Psoas muscle (tissue), 8 donors: Measurements from ENCODE around the gene GPRC5A. TPM values are rescaled to one million over a fixed set of nuclear protein-coding genes. Genes with fewer than 3 reads are reported as not detected.
A peak's percentile ranks its signal among the peaks of the same experiment; 100 is the strongest.

Source experiments
- ATAC-seq, 4 donors: fragments of 200-7000 bp; cut with Tn5 transposase; one replicate each; pipeline ENCODE4 v1.9.1; 2020; ENCODE audit warnings: moderate library complexity in 3 of 4, mild to moderate bottlenecking in 2 of 4
- DNase-seq, 2 donors: peaks; one replicate each; pipeline ENCODE4 v3.0.0-alpha.2; 2020
- H3K27ac ChIP-seq: fragments of 200-600 bp; one replicate; pipeline ENCODE4 v1.8.0; 2022
- H3K27me3 ChIP-seq, 3 donors: fragments of 200-600 bp in 1 of 3; one replicate each; pipeline versions ENCODE4 v1.6.1 to v1.8.0; 2013 to 2022; ENCODE audit warnings: low read length in 2 of 3, mild to moderate bottlenecking in 2 of 3, moderate library complexity in 1 of 3; ENCODE audit not compliant: insufficient read depth in 3 of 3
- H3K36me3 ChIP-seq, 2 donors: fragments of 200-600 bp in 1 of 2; one replicate each; pipeline versions ENCODE4 v1.6.1 to v1.8.0; 2013 to 2022; ENCODE audit warnings: low read depth in 1 of 2, mild to moderate bottlenecking in 1 of 2, moderate library complexity in 1 of 2; ENCODE audit not compliant: insufficient read depth in 1 of 2
- H3K4me1 ChIP-seq: fragments of 200-600 bp; one replicate; pipeline ENCODE4 v1.8.0; 2022
- H3K4me3 ChIP-seq: fragments of 200-600 bp; one replicate; pipeline ENCODE4 v1.8.0; 2022; ENCODE audit warnings: mild to moderate bottlenecking
- H3K9me3 ChIP-seq: fragments of 200-600 bp; one replicate; pipeline ENCODE4 v1.8.0; 2022
- WGBS, 3 donors: extraction: QIAGEN DNeasy Blood & Tissue Kit; methylation state at CpG; one replicate each; pipeline versions ENCODE4 v1.1.6 to v1.1.7; 2013; 5-methylcytosine and 5-hydroxymethylcytosine counted together
- intact Hi-C, 2 donors: fragments of 100-400 bp; cut with DNase I; formaldehyde crosslinking; loops; one replicate each; pipeline versions ENCODE4 v1.11.0 to v1.14.2; 2022
- polyA plus RNA-seq, 3 donors: library from polyadenylated mRNA; stranded (reverse); fragments of 200-250 nt; gene quantifications; one replicate each; pipeline ENCODE4 v1.2.3, GENCODE V29; 2013
- total RNA-seq, 4 donors: library from RNA; stranded (reverse); fragmentation: NEBNext Ultra II Directional in 2 of 4; extraction: Animal tissue kit (Norgen Biotek cat#: 25700) in 2 of 4; gene quantifications; one replicate each; pipeline versions ENCODE4 v1.2.1 to v1.2.4, GENCODE V29; 2021 to 2023
- TF ChIP-seq, protein P1 (sequence below): fragments of 200-600 bp; IDR thresholded peaks from one replicate; pipeline ENCODE4 v1.8.0; 2022; ENCODE audit warnings: antibody characterized with exemption
- donor health status: healthy with polysubstance abuse.
- donor health status: DM: no; HTN: no; CAD: no; lungs with moderate emphysema.
- donor health status: Bipolar disorder and iron deficiency.
- donor health status: healthy.
- donor health status: DM: yes; HTN: yes; CAD: no.
- donor health status: DM: no; HTN: no; CAD: no.
- donor health status: DM: no; HTN: no; CAD: no.
- donor health status: DM: yes; HTN: yes; CAD: no.

The GPRC5A gene
- total and polyA plus RNA-seq, 7 donors = 0.09 to 0.99 (median 0.28) TPM

DNA sequence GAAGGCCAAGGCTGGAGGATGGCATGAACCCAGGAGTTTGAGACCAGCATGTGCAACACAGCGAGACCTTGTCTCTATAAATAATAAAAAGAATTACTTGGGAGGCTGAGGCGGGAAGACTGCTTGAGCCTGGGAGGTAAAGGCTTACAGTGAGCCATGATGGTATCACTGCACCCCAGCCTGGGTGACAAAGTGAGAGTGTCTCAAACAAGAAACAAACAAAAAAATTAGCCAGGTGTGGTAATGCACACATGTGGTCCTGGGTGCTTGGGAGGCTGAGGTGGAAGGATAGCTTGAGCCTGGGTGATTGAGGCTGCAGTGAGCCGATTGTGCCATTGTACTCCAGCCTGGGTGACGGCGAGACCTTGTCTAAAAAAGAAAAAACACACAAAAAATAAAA is 1.7 kb upstream of the GPRC5A start:
- H3K4me1 ChIP-seq = no peaks in the 10 kb centered on the region
- H3K36me3 ChIP-seq = no peaks in the 10 kb centered on the region
- ATAC-seq = no peak
- H3K27me3 ChIP-seq = peaks cover 0 to 28% (median 2%) of the 10 kb centered on the region in 3 donors
- H3K9me3 ChIP-seq = no peaks in the 10 kb centered on the region
- intact Hi-C loops = no loop called here
- TF ChIP-seq, protein P1, sequence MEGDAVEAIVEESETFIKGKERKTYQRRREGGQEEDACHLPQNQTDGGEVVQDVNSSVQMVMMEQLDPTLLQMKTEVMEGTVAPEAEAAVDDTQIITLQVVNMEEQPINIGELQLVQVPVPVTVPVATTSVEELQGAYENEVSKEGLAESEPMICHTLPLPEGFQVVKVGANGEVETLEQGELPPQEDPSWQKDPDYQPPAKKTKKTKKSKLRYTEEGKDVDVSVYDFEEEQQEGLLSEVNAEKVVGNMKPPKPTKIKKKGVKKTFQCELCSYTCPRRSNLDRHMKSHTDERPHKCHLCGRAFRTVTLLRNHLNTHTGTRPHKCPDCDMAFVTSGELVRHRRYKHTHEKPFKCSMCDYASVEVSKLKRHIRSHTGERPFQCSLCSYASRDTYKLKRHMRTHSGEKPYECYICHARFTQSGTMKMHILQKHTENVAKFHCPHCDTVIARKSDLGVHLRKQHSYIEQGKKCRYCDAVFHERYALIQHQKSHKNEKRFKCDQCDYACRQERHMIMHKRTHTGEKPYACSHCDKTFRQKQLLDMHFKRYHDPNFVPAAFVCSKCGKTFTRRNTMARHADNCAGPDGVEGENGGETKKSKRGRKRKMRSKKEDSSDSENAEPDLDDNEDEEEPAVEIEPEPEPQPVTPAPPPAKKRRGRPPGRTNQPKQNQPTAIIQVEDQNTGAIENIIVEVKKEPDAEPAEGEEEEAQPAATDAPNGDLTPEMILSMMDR = no peak
- H3K4me3 ChIP-seq = no peak overlapping the region
- no peak for DNase-seq
- H3K27ac ChIP-seq = no peak overlapping the region
- 94 to 95% (median 94%) methylated on average over 5 of the region's 5 CpGs for WGBS, 3 donors

DNA sequence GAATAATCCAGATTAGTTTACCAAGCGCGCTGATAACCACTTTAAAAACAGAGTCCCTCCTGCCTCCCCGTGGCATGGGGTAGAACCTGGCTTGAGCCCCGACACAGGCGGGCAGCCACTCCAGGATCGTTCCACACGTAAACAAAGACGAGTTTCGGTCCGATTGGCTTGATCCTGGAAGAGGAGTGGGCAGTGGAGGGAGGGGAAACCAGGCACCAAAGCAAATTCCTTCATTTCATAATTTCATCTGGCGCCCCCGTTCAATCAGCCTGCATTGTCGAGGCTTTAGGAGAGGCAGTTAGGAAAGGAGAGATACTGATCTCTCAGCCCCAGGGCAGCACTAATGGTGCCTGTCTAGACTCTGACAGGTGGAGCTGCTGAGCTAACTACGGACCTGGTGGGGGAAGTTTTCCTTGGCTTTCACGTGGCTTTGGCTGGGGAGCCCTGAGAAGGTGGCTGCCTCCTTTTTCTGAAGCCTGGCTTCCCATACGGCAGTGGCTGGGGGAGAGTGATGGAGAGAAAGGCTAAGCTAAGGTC is 751 bp upstream of the GPRC5A start:
- intact Hi-C loops = no loop called here

GRCh38 chr12:12891881-12892355 is 556 bp downstream of the GPRC5A start:
- Histone ChIP-seq H3K9me3 (no peaks in the 10 kb centered on the region), H3K27ac (no peak overlapping the region), H3K36me3 (no peaks in the 10 kb centered on the region), H3K4me1 (no peaks in the 10 kb centered on the region), H3K4me3 (peak overlapping the region; percentile 70), H3K27me3 (peaks cover 0 to 32% (median 2%) of the 10 kb centered on the region in 3 donors)
- 30 to 36% (median 35%) methylated on average over 7 of the region's 7 CpGs for WGBS, 3 donors
- intact Hi-C loops = no loop called here
- TF ChIP-seq, protein P1 = no peak
- DNase-seq = no peak
- ATAC-seq = no peak

More for the DNA sequence above, 751 bp upstream of the GPRC5A start:
- TF ChIP-seq, protein P1 = no peak
- 11 to 13% (median 12%) methylated on average over 16 of the region's 16 CpGs for WGBS, 3 donors
- H3K27me3 ChIP-seq = peaks cover 0 to 32% (median 2%) of the 10 kb centered on the region in 3 donors
- peak overlapping the region; percentile 70 for H3K4me3 ChIP-seq
- no peaks in the 10 kb centered on the region for H3K36me3 ChIP-seq
- peak; percentile 65 to 74 (median 68) for ATAC-seq
- H3K4me1 ChIP-seq = no peaks in the 10 kb centered on the region
- no peaks in the 10 kb centered on the region for H3K9me3 ChIP-seq
- peak overlapping the region; percentile 16 for H3K27ac ChIP-seq
- DNase-seq = no peak

DNA sequence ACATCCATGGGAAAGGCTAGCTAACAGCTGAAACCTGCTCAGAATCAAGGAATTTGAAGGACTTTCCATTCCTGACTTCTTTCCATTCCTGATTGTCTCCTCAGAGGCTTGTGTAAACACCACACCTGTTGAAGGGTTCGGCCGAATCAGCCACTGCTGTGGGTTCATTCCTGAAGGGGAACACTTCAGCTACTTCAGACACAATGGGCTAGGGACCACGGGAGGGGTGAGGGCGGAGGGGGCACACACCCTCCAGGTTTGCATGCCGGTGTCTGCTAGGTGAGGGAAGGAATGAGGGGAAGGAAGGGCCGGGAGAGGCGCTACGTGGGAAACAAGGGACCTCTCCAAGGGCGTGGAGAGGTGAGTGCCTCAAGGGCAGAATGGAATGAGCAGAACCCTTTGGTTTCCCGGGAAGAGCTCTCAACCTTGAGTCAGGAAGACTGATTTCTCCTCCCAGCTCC is 1.3 kb downstream of the GPRC5A start:
- DNase-seq (no peak), ATAC-seq (no peak)
- H3K4me1 ChIP-seq = no peaks in the 10 kb centered on the region
- no peak overlapping the region for H3K27ac ChIP-seq
- TF ChIP-seq, protein P1 = no peak
- H3K36me3 ChIP-seq = no peaks in the 10 kb centered on the region
- no peaks in the 10 kb centered on the region for H3K9me3 ChIP-seq
- no peak overlapping the region for H3K4me3 ChIP-seq
- peaks cover 0 to 32% (median 2%) of the 10 kb centered on the region in 3 donors for H3K27me3 ChIP-seq
- 62 to 66% (median 66%) methylated on average over 10 of the region's 10 CpGs for WGBS, 3 donors
- intact Hi-C loops = no loop called here

DNA sequence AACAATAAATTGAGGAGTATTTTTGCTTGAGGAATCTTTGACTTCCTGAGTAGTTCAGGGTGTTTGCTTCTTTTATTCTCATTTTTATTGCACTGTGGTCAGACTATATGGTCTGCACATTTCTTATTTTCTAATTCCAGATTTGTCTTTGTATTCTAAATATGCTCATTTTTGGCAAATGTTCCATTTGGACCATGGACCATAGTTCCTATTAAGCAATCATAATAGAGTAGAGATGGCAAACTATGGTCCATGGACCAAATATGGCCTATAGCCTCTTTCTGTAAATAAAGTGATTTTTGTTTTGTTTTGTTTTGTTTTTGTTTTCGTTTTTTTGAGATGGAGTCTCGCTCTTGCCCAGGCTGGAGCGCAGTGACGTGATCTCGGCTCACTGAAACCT is 2.1 kb downstream of the GPRC5A start:
- Histone ChIP-seq H3K27ac (no peak overlapping the region), H3K4me1 (no peaks in the 10 kb centered on the region), H3K36me3 (no peaks in the 10 kb centered on the region), H3K27me3 (peaks cover 0 to 28% (median 2%) of the 10 kb centered on the region in 3 donors), H3K9me3 (no peaks in the 10 kb centered on the region), H3K4me3 (no peak overlapping the region)
- intact Hi-C loops = no loop called here
- no peak for ATAC-seq
- TF ChIP-seq, protein P1 = no peak
- 97 to 99% (median 97%) methylated on average over 5 of the region's 5 CpGs for WGBS, 3 donors
- DNase-seq = no peak
